H1 (cell line): ENCODE data around the gene CEBPE.

ENCODE experiments used
- CTCF ChIP-seq, 3 experiments: IDR thresholded peaks; 1 replicate in 2 of 3; 2 replicates in 1 of 3; pipeline versions ENCODE4 v1.5.1 to v1.6.1; 2011; ENCODE audit warnings: low read length in 3 of 3, mild to moderate bottlenecking in 3 of 3, inconsistent platforms in 2 of 3, low read depth in 1 of 3, moderate library complexity in 1 of 3; ENCODE audit not compliant: insufficient read depth in 1 of 3; ENCODE audit errors: control extremely low read depth in 1 of 3
- EGR1 ChIP-seq: IDR thresholded peaks from 2 replicates; pipeline ENCODE4 v1.6.1; 2011; ENCODE audit warnings: low read depth, low read length, borderline replicate concordance
- EZH2 ChIP-seq: fragments of 200-600 bp; sonication (generic); IDR thresholded peaks from 2 replicates; pipeline ENCODE4 v1.7.1; 2012; ENCODE audit warnings: low read depth, mild to moderate bottlenecking, moderate library complexity, low read length, inconsistent platforms; ENCODE audit not compliant: severe bottlenecking
- FOSL1 ChIP-seq: IDR thresholded peaks from 2 replicates; pipeline ENCODE4 v1.6.1; 2011; ENCODE audit warnings: mild to moderate bottlenecking, low read depth, low read length, moderate library complexity; ENCODE audit not compliant: insufficient read depth
- HDAC2 ChIP-seq, 2 experiments: fragments of 300-600 bp in 1 of 2; sonication (generic) in 1 of 2; IDR thresholded peaks; 2 replicates each; pipeline ENCODE4 v1.6.1; 2011 to 2012; ENCODE audit warnings: low read depth in 2 of 2, low read length in 2 of 2, mild to moderate bottlenecking in 2 of 2, moderate library complexity in 2 of 2, borderline replicate concordance in 1 of 2, inconsistent platforms in 1 of 2
- KDM1A ChIP-seq: fragments of 200-600, 300-600 bp; sonication (generic); IDR thresholded peaks from 2 replicates; pipeline ENCODE4 v1.7.1; 2016; ENCODE audit warnings: mild to moderate bottlenecking, low read length, borderline replicate concordance
- MAX ChIP-seq: IDR thresholded peaks from 2 replicates; pipeline ENCODE4 v1.6.1; 2012; ENCODE audit warnings: inconsistent platforms
- POLR2A ChIP-seq, 2 experiments: IDR thresholded peaks; 1 replicate in 1 of 2; 2 replicates in 1 of 2; pipeline ENCODE4 v1.6.1; 2011; ENCODE audit warnings: low read depth in 2 of 2, low read length in 2 of 2, mild to moderate bottlenecking in 2 of 2; ENCODE audit errors: control extremely low read depth in 1 of 2
- POLR2AphosphoS5 ChIP-seq: IDR thresholded peaks from 2 replicates; pipeline ENCODE4 v1.6.1; 2011; ENCODE audit warnings: low read depth, low read length
- RAD21 ChIP-seq, 2 experiments: IDR thresholded peaks in 1 of 2; conservative IDR thresholded peaks in 1 of 2; 2 replicates each; pipeline ENCODE4 v1.6.1; 2011; ENCODE audit warnings: low read depth in 2 of 2, low read length in 2 of 2, improper control_type of control experiment in 1 of 2, inconsistent platforms in 1 of 2, mild to moderate bottlenecking in 1 of 2, moderate library complexity in 1 of 2
- RFX5 ChIP-seq: IDR thresholded peaks from 2 replicates; pipeline ENCODE4 v1.6.1; 2011; ENCODE audit warnings: low read depth, low read length, improper control_type of control experiment, borderline replicate concordance
- SP1 ChIP-seq: IDR thresholded peaks from 2 replicates; pipeline ENCODE4 v1.6.1; 2011; ENCODE audit warnings: low read depth, low read length
- TCF12 ChIP-seq: IDR thresholded peaks from 2 replicates; pipeline ENCODE4 v1.6.1; 2011; ENCODE audit warnings: low read depth, mild to moderate bottlenecking, low read length
- USF2 ChIP-seq: IDR thresholded peaks from 2 replicates; pipeline ENCODE4 v1.6.1; 2011; ENCODE audit warnings: low read length, improper control_type of control experiment

GRCh38 chr14:23117371-23118020, 1.6 kb downstream of the CEBPE start:
- TF ChIP-seq TCF12 (no peak), CTCF (IDR thresholded peaks at IDR 0.05; ENCODE audit: control extremely low read depth in 1 of 3, insufficient read depth in 1 of 3, low read depth in 1 of 3, low read length in 3 of 3) (no peak), SP1 (no peak), RFX5 (no peak), KDM1A (no peak), USF2 (no peak), EZH2 (no peak), HDAC2 (IDR thresholded peaks at IDR 0.05; ENCODE audit: borderline replicate concordance in 1 of 2, low read depth in 2 of 2, low read length in 2 of 2) (no peak), POLR2A (IDR thresholded peaks at IDR 0.05; ENCODE audit: control extremely low read depth in 1 of 2, low read depth in 2 of 2, low read length in 2 of 2) (no peak), EGR1 (no peak), RAD21 (IDR thresholded peaks at IDR 0.05 in 1 of 2, conservative IDR thresholded peaks at IDR 0.05 in 1 of 2; ENCODE audit: low read depth in 2 of 2, low read length in 2 of 2) (no peak), MAX (no peak), FOSL1 (no peak), POLR2AphosphoS5 (no peak)
